NT2/D1 (cell line): ENCODE data around the gene SPOCK1.

Experiments
- SUZ12 ChIP-seq: IDR thresholded peaks from 2 replicates; pipeline ENCODE4 v1.6.1; 2011; ENCODE audit not compliant: insufficient read length, insufficient read depth; ENCODE audit errors: extremely low read depth
- YY1 ChIP-seq: IDR thresholded peaks from 2 replicates; pipeline ENCODE4 v1.6.1; 2011; ENCODE audit not compliant: insufficient read length, insufficient read depth
- ZNF274 ChIP-seq: IDR thresholded peaks from 2 replicates; pipeline ENCODE4 v1.6.1; 2011; ENCODE audit warnings: mild to moderate bottlenecking, low read depth, low read length

- TF ChIP-seq ZNF274 (no peak), YY1 (no peak), SUZ12 (no peak)
Measured at GRCh38 chr5:137200906-137201700, 298.0 kb downstream of the SPOCK1 start.
